Liver (tissue), 9 donors: Measurements from ENCODE around the gene RREB1. TPM values are rescaled to one million over a fixed set of nuclear protein-coding genes. Genes with fewer than 3 reads are reported as not detected.

ENCODE experiments used
- DNase-seq: peaks from one replicate; pipeline ENCODE4 v3.0.0-alpha.2; 2017; ENCODE audit warnings: low spot score
- H3K27ac ChIP-seq, 2 donors: one replicate each; pipeline ENCODE4 v1.7.0; 2013; ENCODE audit warnings: inconsistent platforms in 2 of 2, low read length in 2 of 2, control low read depth in 1 of 2, low read depth in 1 of 2, mild to moderate bottlenecking in 1 of 2
- H3K27me3 ChIP-seq, 4 donors: one replicate each; pipeline versions ENCODE4 v1.6.1 to v1.7.0; 2013; ENCODE audit warnings: low read length in 3 of 4, inconsistent platforms in 1 of 4, mild to moderate bottlenecking in 1 of 4, moderate library complexity in 1 of 4; ENCODE audit not compliant: control insufficient read depth in 4 of 4, insufficient read depth in 4 of 4
- H3K36me3 ChIP-seq, 4 donors: one replicate each; pipeline versions ENCODE4 v1.6.1 to v1.7.0; 2013; ENCODE audit warnings: low read length in 3 of 4, mild to moderate bottlenecking in 3 of 4, low read depth in 1 of 4, moderate library complexity in 1 of 4; ENCODE audit not compliant: control insufficient read depth in 4 of 4, insufficient read depth in 3 of 4
- H3K4me1 ChIP-seq, 4 donors: one replicate each; pipeline versions ENCODE4 v1.6.1 to v1.7.0; 2013; ENCODE audit warnings: low read length in 3 of 4, mild to moderate bottlenecking in 3 of 4, moderate library complexity in 1 of 4; ENCODE audit not compliant: control insufficient read depth in 4 of 4, insufficient read depth in 4 of 4
- H3K4me3 ChIP-seq, 3 donors: one replicate each; pipeline versions ENCODE4 v1.6.1 to v1.7.0; 2013; ENCODE audit warnings: low read length in 3 of 3, control low read depth in 1 of 3, low read depth in 1 of 3, mild to moderate bottlenecking in 1 of 3
- H3K9ac ChIP-seq, 2 donors: one replicate each; pipeline ENCODE4 v1.7.0; 2013; ENCODE audit warnings: low read length in 2 of 2, mild to moderate bottlenecking in 2 of 2, moderate library complexity in 2 of 2, control low read depth in 1 of 2, low read depth in 1 of 2
- H3K9me3 ChIP-seq, 4 donors: one replicate each; pipeline versions ENCODE4 v1.6.1 to v1.7.0; 2013; ENCODE audit warnings: low read length in 3 of 4; ENCODE audit not compliant: control insufficient read depth in 4 of 4
- ATF3 ChIP-seq: IDR thresholded peaks from 2 replicates; pipeline ENCODE4 v1.6.1; 2016; ENCODE audit warnings: antibody characterized with exemption
- EGR1 ChIP-seq, 2 donors: IDR thresholded peaks; 2 replicates each; pipeline ENCODE4 v1.6.1; 2016 to 2018; ENCODE audit warnings: antibody characterized with exemption in 2 of 2, low read depth in 2 of 2
- FOXA1 ChIP-seq: IDR thresholded peaks from 2 replicates; pipeline ENCODE4 v1.6.1; 2016; ENCODE audit warnings: antibody characterized with exemption
- FOXA2 ChIP-seq: IDR thresholded peaks from 2 replicates; pipeline ENCODE4 v1.6.1; 2016; ENCODE audit warnings: antibody characterized with exemption
- GABPA ChIP-seq, 2 donors: IDR thresholded peaks in 1 of 2; conservative IDR thresholded peaks in 1 of 2; 2 replicates each; pipeline ENCODE4 v1.6.1; 2016; ENCODE audit warnings: antibody characterized with exemption in 2 of 2, mild to moderate bottlenecking in 1 of 2, moderate library complexity in 1 of 2
- HNF4A ChIP-seq, 2 donors: conservative IDR thresholded peaks; 2 replicates each; pipeline ENCODE4 v1.6.1; 2016; ENCODE audit warnings: antibody characterized with exemption in 2 of 2, mild to moderate bottlenecking in 2 of 2
- HNF4G ChIP-seq: IDR thresholded peaks from 2 replicates; pipeline ENCODE4 v1.6.1; 2016; ENCODE audit warnings: antibody characterized with exemption
- JUND ChIP-seq, 2 donors: IDR thresholded peaks; 2 replicates each; pipeline ENCODE4 v1.6.1; 2016; ENCODE audit warnings: antibody characterized with exemption in 2 of 2
- MAX ChIP-seq: IDR thresholded peaks from 2 replicates; pipeline ENCODE4 v1.6.1; 2016; ENCODE audit warnings: antibody characterized with exemption
- NR2F2 ChIP-seq: IDR thresholded peaks from 2 replicates; pipeline ENCODE4 v1.6.1; 2016; ENCODE audit warnings: antibody characterized with exemption
- RAD21 ChIP-seq, 2 donors: IDR thresholded peaks; 2 replicates each; pipeline ENCODE4 v1.6.1; 2016; ENCODE audit warnings: antibody characterized with exemption in 2 of 2, mild to moderate bottlenecking in 2 of 2
- REST ChIP-seq: IDR thresholded peaks from 2 replicates; pipeline ENCODE4 v1.6.1; 2016; ENCODE audit warnings: antibody characterized with exemption, mild to moderate bottlenecking
- RXRA ChIP-seq, 2 donors: IDR thresholded peaks; 2 replicates each; pipeline ENCODE4 v1.6.1; 2017 to 2018; ENCODE audit warnings: antibody characterized with exemption in 2 of 2, mild to moderate bottlenecking in 1 of 2
- SP1 ChIP-seq: IDR thresholded peaks from 2 replicates; pipeline ENCODE4 v1.6.1; 2018; ENCODE audit warnings: antibody characterized with exemption, mild to moderate bottlenecking
- TAF1 ChIP-seq: conservative IDR thresholded peaks from 2 replicates; pipeline ENCODE4 v1.6.1; 2016; ENCODE audit warnings: antibody characterized with exemption, mild to moderate bottlenecking
- YY1 ChIP-seq: IDR thresholded peaks from 2 replicates; pipeline ENCODE4 v1.6.1; 2016; ENCODE audit warnings: antibody characterized with exemption, mild to moderate bottlenecking
- WGBS: extraction: QIAGEN DNeasy Blood & Tissue Kit; methylation state at CpG from one replicate; pipeline ENCODE4 v1.1.7; 2013; 5-methylcytosine and 5-hydroxymethylcytosine counted together
- polyA plus RNA-seq, 2 donors: library from polyadenylated mRNA; stranded (reverse) in 1 of 2; unstranded in 1 of 2; fragments of 200-250 nt in 1 of 2; fragments of >200 nt in 1 of 2; fragmentation: Nextera tagmentation in 1 of 2; extraction: Ambion mirVana in 1 of 2; gene quantifications; one replicate each; pipeline versions ENCODE4 v1.2.1 to v1.2.3, GENCODE V29; 2013 to 2015
- total RNA-seq, 2 donors: library from RNA; depleted of rRNA; stranded (reverse); fragments of >200 nt; gene quantifications; one replicate each; pipeline ENCODE4 v1.2.3, GENCODE V29; 2014
- TF ChIP-seq, protein P1 (sequence below): fragments of 150-350 bp; IDR thresholded peaks from 2 replicates; pipeline ENCODE4 v1.5.1; 2017; ENCODE audit warnings: improper control_type of control experiment, low read depth, low read length; ENCODE audit not compliant: missing input control
- TF ChIP-seq, protein P2 (sequence below): IDR thresholded peaks from 2 replicates; pipeline ENCODE4 v1.6.1; 2016; ENCODE audit warnings: antibody characterized with exemption
- donor health status: healthy.
- donor health status: healthy.
- donor health status: healthy.
- donor health status: healthy.
- donor health status: healthy.

Gene RREB1
- total and polyA plus RNA-seq, 4 donors, result 10.1 to 28.9 (median 17.3) TPM

GRCh38 chr6:7108964-7109836 is 1.4 kb downstream of the RREB1 start:
- DNase-seq, result peak; percentile 58
- peaks cover 5 to 48% (median 45%) of the 10 kb centered on the region in 4 donors for H3K4me1 ChIP-seq

More at GRCh38 chr6:7108964-7109836, 1.4 kb downstream of the RREB1 start:
- under 1% methylated on average over 86 of the region's 86 CpGs for WGBS
- H3K9me3 ChIP-seq, result no peaks in the 10 kb centered on the region
- H3K36me3 ChIP-seq, result no peaks in the 10 kb centered on the region
- H3K27me3 ChIP-seq, result no peaks in the 10 kb centered on the region
- H3K9ac ChIP-seq, result peak overlapping the region; percentile 62 to 92
- H3K27ac ChIP-seq, result peak overlapping the region; percentile 96 to 99
- H3K4me3 ChIP-seq, result peak overlapping the region; percentile 92 to 100 (median 96)
- peak; percentile 20 for TF ChIP-seq SP1
- TF ChIP-seq ATF3, result no peak
- TF ChIP-seq FOXA1, result no peak
- TF ChIP-seq, protein P1, sequence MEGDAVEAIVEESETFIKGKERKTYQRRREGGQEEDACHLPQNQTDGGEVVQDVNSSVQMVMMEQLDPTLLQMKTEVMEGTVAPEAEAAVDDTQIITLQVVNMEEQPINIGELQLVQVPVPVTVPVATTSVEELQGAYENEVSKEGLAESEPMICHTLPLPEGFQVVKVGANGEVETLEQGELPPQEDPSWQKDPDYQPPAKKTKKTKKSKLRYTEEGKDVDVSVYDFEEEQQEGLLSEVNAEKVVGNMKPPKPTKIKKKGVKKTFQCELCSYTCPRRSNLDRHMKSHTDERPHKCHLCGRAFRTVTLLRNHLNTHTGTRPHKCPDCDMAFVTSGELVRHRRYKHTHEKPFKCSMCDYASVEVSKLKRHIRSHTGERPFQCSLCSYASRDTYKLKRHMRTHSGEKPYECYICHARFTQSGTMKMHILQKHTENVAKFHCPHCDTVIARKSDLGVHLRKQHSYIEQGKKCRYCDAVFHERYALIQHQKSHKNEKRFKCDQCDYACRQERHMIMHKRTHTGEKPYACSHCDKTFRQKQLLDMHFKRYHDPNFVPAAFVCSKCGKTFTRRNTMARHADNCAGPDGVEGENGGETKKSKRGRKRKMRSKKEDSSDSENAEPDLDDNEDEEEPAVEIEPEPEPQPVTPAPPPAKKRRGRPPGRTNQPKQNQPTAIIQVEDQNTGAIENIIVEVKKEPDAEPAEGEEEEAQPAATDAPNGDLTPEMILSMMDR, result no peak
- TF ChIP-seq, protein P2, sequence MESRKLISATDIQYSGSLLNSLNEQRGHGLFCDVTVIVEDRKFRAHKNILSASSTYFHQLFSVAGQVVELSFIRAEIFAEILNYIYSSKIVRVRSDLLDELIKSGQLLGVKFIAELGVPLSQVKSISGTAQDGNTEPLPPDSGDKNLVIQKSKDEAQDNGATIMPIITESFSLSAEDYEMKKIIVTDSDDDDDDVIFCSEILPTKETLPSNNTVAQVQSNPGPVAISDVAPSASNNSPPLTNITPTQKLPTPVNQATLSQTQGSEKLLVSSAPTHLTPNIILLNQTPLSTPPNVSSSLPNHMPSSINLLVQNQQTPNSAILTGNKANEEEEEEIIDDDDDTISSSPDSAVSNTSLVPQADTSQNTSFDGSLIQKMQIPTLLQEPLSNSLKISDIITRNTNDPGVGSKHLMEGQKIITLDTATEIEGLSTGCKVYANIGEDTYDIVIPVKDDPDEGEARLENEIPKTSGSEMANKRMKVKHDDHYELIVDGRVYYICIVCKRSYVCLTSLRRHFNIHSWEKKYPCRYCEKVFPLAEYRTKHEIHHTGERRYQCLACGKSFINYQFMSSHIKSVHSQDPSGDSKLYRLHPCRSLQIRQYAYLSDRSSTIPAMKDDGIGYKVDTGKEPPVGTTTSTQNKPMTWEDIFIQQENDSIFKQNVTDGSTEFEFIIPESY, result no peak
- TF ChIP-seq RAD21 (IDR thresholded peaks at IDR 0.05), result peak; percentile 27 to 63
- TF ChIP-seq GABPA (IDR thresholded peaks at IDR 0.05 in 1 of 2, conservative IDR thresholded peaks at IDR 0.05 in 1 of 2), result no peak
- TF ChIP-seq HNF4G, result no peak
- peak; percentile 24 to 28 for TF ChIP-seq RXRA (IDR thresholded peaks at IDR 0.05)
- TF ChIP-seq YY1, result peak; percentile 60
- TF ChIP-seq HNF4A (conservative IDR thresholded peaks at IDR 0.05), result peak in 1 of 2 donors; percentile 29
- TF ChIP-seq MAX, result no peak
- no peak for TF ChIP-seq REST
- no peak for TF ChIP-seq EGR1 (IDR thresholded peaks at IDR 0.05; ENCODE audit: low read depth in 2 of 2)
- TF ChIP-seq FOXA2, result no peak
- TF ChIP-seq JUND (IDR thresholded peaks at IDR 0.05), result no peak
- no peak for TF ChIP-seq NR2F2
- TF ChIP-seq TAF1, result no peak
